NCI-H1105 treated with DMSO at 0.1 percent for 48 hours (cell line): Measurements from ENCODE around the gene ORAI2.
"Not testable (repeated sequence)": the region's sequence is repeated elsewhere in the genome, so short reads cannot be mapped to it uniquely, and the experiment has no call there.

ENCODE experiments used
- DNase-seq: peaks from one replicate; lab custom pipeline; 2025; lab: John Stamatoyannopoulos, UW

Gene ORAI2

GRCh38 chr7:102469972-102470825 lies 36.8 kb downstream of the ORAI2 start:
- no peak for DNase-seq

DNA sequence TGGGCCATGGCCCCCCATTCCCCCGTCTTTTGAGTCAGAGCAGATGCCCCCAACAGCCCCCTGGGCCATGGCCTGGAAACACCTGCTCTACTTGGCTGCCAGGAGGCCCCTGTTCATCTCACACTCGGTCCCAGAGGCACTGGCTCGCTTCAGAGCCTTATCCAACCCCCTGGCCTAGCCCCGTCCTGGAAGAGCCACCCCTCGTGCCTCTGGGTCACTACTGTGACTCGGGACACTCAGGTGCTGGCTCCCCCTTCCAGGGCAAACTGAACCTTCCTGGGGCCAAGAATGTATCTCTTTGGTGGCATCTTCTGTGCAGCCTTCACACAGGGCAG lies 38.4 kb downstream of the ORAI2 start:
- DNase-seq: no peak

- no peak for DNase-seq
These were observed 39.0 kb downstream of the ORAI2 start for GRCh38 chr7:102472126-102473041.

GRCh38 chr7:102473271-102473991 lies 40.1 kb downstream of the ORAI2 start:
- no peak for DNase-seq

GRCh38 chr7:102474116-102474515 lies 40.7 kb downstream of the ORAI2 start:
- DNase-seq: not testable (repeated sequence)

GRCh38 chr7:102474736-102475435 lies 41.5 kb downstream of the ORAI2 start:
- DNase-seq: not testable (repeated sequence)

DNA sequence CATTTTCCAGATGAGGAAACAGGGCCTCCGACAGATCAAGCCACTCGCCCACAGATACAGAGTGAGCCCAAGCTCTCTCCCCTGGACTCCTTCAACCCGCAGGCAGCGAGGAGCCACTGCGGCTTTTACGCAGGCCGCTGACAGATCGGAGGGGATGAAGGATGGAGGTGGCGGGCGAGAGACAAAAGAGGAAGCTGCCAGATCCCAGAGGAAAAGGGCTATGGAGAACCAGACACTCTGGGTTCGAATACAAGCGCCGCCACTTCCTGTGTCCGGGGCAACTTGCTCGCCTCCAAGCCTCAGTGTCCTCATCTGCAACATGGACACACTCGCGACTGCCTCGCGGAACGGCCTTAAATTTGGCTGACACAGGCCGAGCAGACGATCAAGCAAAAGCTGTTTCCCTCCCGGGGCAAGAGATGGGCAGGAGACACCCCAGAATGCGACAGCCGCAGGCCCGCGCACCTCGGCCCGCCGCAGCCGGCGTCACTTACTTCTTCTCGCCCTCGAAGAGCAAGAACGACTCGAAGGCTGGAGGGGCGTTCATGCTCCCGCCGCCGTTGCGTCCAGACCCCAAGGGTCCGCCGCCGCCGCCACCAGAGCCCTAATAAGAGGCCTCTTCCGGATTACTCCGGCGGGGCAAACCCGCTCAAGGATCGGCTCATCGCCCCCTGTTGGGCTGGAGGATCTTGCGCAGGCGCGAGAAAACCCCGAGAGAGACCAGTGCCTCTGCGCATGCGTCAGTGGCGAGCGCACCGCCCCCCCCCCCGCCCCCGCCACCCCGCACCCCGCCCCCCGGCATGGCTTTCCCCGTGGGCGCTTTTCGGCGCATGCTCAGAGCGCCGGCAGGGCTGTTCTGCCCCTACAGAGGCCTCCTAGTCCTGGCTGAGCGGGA lies 45.2 kb downstream of the ORAI2 start, which contains the start of gene POLR2J:
Gene POLR2J, minus strand, starts transcription at position 609 of the 895 bp plus-strand sequence. Its CDS starts 62 bp downstream, at position 547.
- DNase-seq: not testable (repeated sequence)

GRCh38 chr7:102479209-102479584 lies 45.8 kb downstream of the ORAI2 start:
- DNase-seq: not testable (repeated sequence)

GRCh38 chr7:102479982-102480637 lies 46.7 kb downstream of the ORAI2 start:
- DNase-seq: not testable (repeated sequence)

DNA sequence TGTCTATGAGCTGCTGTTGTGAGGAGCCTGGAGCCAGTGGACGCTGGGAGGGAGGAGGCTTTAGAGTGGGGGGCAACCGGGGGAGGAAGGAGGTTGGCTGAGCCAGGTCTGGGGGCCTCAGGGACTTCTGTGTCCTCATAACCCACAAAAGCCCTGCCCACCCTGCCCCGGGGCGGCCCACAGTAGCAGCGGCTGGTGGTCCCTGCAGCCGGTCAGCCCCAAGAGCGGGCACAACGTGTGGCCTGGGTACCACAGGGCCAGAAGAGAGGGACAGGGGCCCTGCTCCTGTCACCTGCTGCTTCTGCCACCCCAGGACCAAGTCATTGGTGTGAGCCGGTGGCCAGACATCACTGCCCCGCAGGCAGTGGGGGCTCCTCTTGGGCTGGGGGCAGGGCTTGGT lies 48.6 kb downstream of the ORAI2 start:
- DNase-seq: not testable (repeated sequence)

DNA sequence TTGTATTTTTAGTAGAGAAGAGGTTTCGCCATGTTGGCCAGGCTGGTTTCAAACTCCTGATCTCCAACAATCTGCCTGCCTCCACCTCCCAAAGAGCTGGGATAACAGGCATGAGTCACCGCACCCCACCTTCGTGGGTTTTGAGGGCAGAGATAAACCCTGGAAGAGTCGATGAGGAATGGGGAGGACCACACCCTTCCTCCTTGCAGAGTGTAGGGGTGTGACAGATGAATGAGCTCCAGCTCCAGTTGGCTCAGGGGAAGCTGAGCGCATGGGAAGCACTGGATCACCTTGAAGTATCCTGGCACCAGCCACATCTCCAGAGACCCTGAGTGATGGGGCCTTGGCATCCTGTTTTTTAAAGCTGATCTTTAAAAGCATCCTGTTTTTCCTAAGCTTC lies 50.9 kb downstream of the ORAI2 start:
- DNase-seq: not testable (repeated sequence)

DNA sequence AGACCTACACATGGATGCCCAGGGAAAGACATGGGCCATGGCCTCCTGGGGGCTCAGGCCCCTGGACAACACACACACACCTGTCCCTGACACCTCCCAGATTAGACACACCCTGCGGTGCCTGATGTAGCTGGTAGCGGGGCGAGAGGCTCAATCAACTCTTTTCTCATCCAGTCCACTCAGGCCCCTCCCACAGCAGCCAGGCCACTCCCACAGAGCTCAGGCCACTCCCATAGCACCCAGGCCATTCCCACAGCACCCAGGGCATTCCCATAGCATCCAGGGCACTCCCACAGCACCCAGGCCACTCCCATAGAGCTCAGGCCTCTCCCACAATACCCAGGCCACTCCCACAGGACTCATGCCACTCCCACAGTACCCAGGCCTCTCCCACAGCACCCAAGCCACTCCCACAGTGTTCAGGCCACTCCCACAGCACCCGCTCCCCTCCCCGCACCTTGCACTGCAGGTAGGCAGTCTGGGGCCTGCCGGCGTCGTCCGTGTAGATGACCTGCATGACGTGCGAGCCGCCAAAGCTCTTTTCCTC lies 57.2 kb downstream of the ORAI2 start:
- not testable (repeated sequence) for DNase-seq

- DNase-seq: not testable (repeated sequence)
These were observed 60.0 kb downstream of the ORAI2 start for GRCh38 chr7:102493220-102493935.

DNA sequence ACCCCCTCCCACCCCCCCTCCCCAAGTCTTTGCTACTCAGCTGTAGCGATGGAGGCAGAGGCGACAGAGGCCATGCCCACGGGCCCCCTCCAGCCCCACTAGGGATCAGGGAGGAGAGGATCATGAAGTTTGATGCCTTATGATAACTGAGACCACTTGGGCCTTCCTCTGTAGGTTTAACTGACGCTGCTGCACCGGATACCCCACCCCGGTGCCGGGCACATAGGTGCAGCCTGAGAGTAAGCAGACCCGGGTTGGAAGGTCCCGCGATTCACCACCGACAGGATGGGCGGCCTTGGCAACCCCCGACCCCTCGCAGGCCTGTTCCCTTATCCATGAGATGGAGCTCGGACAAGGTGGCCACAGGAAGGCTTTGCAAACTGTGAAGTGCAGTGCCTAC lies 60.7 kb downstream of the ORAI2 start:
- not testable (repeated sequence) for DNase-seq

DNA sequence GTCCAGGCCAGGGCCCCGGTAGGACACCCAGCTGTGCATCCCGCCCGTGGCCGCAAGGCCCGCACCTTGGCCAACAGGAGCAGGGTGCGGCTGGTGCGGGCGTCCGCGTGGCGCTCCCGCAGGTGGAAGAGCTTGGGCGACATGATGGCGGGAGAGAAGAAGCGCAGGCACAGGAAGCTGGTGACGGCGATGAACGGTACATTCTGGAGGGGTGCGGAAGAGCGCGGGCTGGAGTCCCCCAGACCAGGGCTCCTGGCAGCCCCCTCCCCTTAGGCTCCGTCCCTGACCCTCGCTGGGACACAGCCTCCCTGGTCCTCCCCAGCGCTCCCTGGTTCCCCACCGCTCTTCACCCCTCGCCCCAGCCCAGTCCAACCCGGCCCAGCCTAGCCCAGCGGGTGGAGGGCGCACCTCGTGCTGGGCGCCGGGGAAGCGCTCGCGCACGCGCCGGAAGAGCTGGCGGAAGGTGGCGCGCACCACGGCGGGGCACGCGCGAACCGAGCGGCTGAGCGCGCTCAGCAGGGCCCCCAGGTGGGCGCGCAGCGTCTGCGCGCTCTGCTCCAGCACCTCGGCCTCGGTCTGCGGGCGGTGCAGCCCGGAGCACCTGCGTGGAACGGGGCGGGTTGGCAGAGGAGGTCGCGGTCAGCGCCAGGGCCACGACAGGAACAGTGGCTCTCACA lies 61.2 kb downstream of the ORAI2 start:
- DNase-seq: not testable (repeated sequence)

- not testable (repeated sequence) for DNase-seq
These were observed 63.5 kb downstream of the ORAI2 start for GRCh38 chr7:102496861-102497260.

DNA sequence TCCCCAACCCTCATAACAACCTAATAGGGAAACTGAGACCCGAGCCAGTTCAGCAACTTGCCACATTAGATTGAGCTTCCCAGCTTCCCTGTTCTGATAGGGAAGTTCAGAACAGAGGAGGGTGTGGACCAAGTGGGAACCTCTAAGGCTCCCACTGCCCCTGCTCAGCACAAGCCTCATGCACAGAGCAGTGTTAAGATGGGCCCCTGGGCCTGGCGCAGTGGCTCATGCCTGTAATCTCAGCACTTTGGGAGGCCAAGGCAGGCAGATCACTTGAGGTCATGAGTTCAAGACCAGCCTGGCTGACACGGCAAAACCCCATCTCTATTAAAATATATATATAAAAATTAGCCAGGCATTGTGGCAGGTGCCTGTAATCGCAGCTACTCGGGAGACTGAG lies 63.9 kb downstream of the ORAI2 start:
- not testable (repeated sequence) for DNase-seq

- not testable (repeated sequence) for DNase-seq
These were observed 64.9 kb downstream of the ORAI2 start for GRCh38 chr7:102498321-102498720.
